Peyer's patch (tissue), 4 donors: Measurements from ENCODE around the gene IL1RAPL1.

Experiments
- CTCF ChIP-seq, 6 experiments: fragments of 450-650 bp in 4 of 6; fragments of 200-600 bp in 2 of 6; sonication (generic) in 1 of 6; IDR thresholded peaks; one replicate each; pipeline ENCODE4 v1.5.1; 2017 to 2019; ENCODE audit warnings: antibody characterized with exemption in 6 of 6, mild to moderate bottlenecking in 3 of 6, moderate library complexity in 1 of 6
- POLR2A ChIP-seq, 2 donors: fragments of 450-650 bp; IDR thresholded peaks; one replicate each; pipeline ENCODE4 v1.5.1; 2017; ENCODE audit warnings: antibody characterized with exemption in 2 of 2, mild to moderate bottlenecking in 2 of 2, moderate library complexity in 2 of 2

GRCh38 chrX:29699239-29699638, 1112.0 kb downstream of the IL1RAPL1 start:
- TF ChIP-seq POLR2A (IDR thresholded peaks at IDR 0.05) (no peak), CTCF (IDR thresholded peaks at IDR 0.05) (no peak)
